ENCODE measurements around the gene ARHGAP30. TPM values are rescaled to one million over a fixed set of nuclear protein-coding genes. Genes with fewer than 3 reads are reported as not detected.

Gene ARHGAP30
- total and polyA plus RNA-seq, 8 donors: 2.6 to 28.6 (median 6.5) TPM

- DNase-seq: no peak
- Histone ChIP-seq H3K9me3 (no peaks in the 10 kb centered on the region), H3K4me3 (no peak overlapping the region), H3K27ac (no peak overlapping the region), H3K27me3 (no peaks in the 10 kb centered on the region), H3K4me1 (peaks cover 0 to 4% (median under 1%) of the 10 kb centered on the region in 4 donors), H3K36me3 (peaks cover 7 to 35% (median 30%) of the 10 kb centered on the region in 4 donors)
- intact Hi-C loops (cut with DNase I; ENCODE audit: low total_unique reads): no loop called here
- 93 to 97% (median 96%) methylated on average over 1 of the region's 1 CpG for WGBS, 5 donors
- TF ChIP-seq EP300 (IDR thresholded peaks at IDR 0.05): no peak
- TF ChIP-seq POLR2AphosphoS5 (IDR thresholded peaks at IDR 0.05): no peak
- TF ChIP-seq POLR2A (IDR thresholded peaks at IDR 0.05): no peak
- TF ChIP-seq CTCF (IDR thresholded peaks at IDR 0.05): no peak
Measured at GRCh38 chr1:161106431-161106830, 36.7 kb upstream of the ARHGAP30 start.

- H3K4me3 ChIP-seq: no peak overlapping the region
- intact Hi-C loops (cut with DNase I; ENCODE audit: low total_unique reads): no loop called here
- WGBS, 5 donors: 66 to 85% (median 71%) methylated on average over 2 of the region's 2 CpGs
- H3K27ac ChIP-seq: no peak overlapping the region
- H3K4me1 ChIP-seq: peaks cover 14 to 30% (median 21%) of the 10 kb centered on the region in 4 donors
- H3K36me3 ChIP-seq: peaks cover 7 to 39% (median 37%) of the 10 kb centered on the region in 4 donors
- no peaks in the 10 kb centered on the region for H3K9me3 ChIP-seq
- H3K27me3 ChIP-seq: no peaks in the 10 kb centered on the region
- no peak for TF ChIP-seq POLR2AphosphoS5 (IDR thresholded peaks at IDR 0.05)
- TF ChIP-seq CTCF (IDR thresholded peaks at IDR 0.05): no peak
- TF ChIP-seq POLR2A (IDR thresholded peaks at IDR 0.05): no peak
- TF ChIP-seq EP300 (IDR thresholded peaks at IDR 0.05): no peak
- DNase-seq: no peak
Measured at GRCh38 chr1:161100556-161100955, 30.9 kb upstream of the ARHGAP30 start.

- Histone ChIP-seq H3K27ac (peak overlapping the region in 3 of 5 donors; percentile 69 to 77 (median 72)), H3K4me1 (peaks cover 14 to 30% (median 21%) of the 10 kb centered on the region in 4 donors), H3K27me3 (no peaks in the 10 kb centered on the region), H3K36me3 (peaks cover 7 to 39% (median 37%) of the 10 kb centered on the region in 4 donors), H3K4me3 (peak overlapping the region; percentile 57 to 79 (median 72)), H3K9me3 (no peaks in the 10 kb centered on the region)
- 62 to 78% (median 66%) methylated on average over 9 of the region's 9 CpGs for WGBS, 5 donors
- DNase-seq: no peak
- TF ChIP-seq CTCF (IDR thresholded peaks at IDR 0.05) (no peak), POLR2A (IDR thresholded peaks at IDR 0.05) (no peak), POLR2AphosphoS5 (IDR thresholded peaks at IDR 0.05) (no peak), EP300 (IDR thresholded peaks at IDR 0.05) (no peak)
- intact Hi-C loops (cut with DNase I; ENCODE audit: low total_unique reads): loop anchor here (10.0 kb wide), 1 partner anchor 104 kb away; no protein-coding TSS in a partner anchor
Measured at GRCh38 chr1:161099090-161099802, 29.6 kb upstream of the ARHGAP30 start.

GRCh38 chr1:161098210-161099068 lies 28.7 kb upstream of the ARHGAP30 start, which contains the start of gene KLHDC9:
KLHDC9 (plus strand) TSS chr1:161098361; CDS start chr1:161098536, 175 bp downstream.
- no peaks in the 10 kb centered on the region for H3K27me3 ChIP-seq
- peaks cover 7 to 39% (median 36%) of the 10 kb centered on the region in 4 donors for H3K36me3 ChIP-seq
- H3K4me3 ChIP-seq: peak within 1 kb of the TSS; percentile 57 to 79 (median 72)
- H3K4me1 ChIP-seq: peaks cover 14 to 30% (median 21%) of the 10 kb centered on the region in 4 donors
- WGBS, 5 donors: 3 to 11% (median 5%) methylated on average over 14 to 71 of the region's 71 CpGs
- peak; percentile 85 to 96 for DNase-seq
- intact Hi-C loops (cut with DNase I; ENCODE audit: low total_unique reads): loop anchor here (10.0 kb wide), 1 partner anchor 104 kb away; no protein-coding TSS in a partner anchor
- peak within 1 kb of the TSS; percentile 55 to 77 (median 72) for H3K27ac ChIP-seq
- H3K9me3 ChIP-seq: no peaks in the 10 kb centered on the region
- peak in 2 of 7 experiments; percentile 8 to 12 for TF ChIP-seq CTCF (IDR thresholded peaks at IDR 0.05)
- TF ChIP-seq POLR2AphosphoS5 (IDR thresholded peaks at IDR 0.05): peak in 2 of 3 donors; percentile 46 to 60
- TF ChIP-seq POLR2A (IDR thresholded peaks at IDR 0.05): no peak
